ENCODE results near the gene UNC5B. TPM values are rescaled to one million over a fixed set of nuclear protein-coding genes. Genes with fewer than 3 reads are reported as not detected.

Gene UNC5B
- polyA plus RNA-seq, 3 donors from 2014 or later = 0.06 to 0.34 TPM; not detected in 1

DNA sequence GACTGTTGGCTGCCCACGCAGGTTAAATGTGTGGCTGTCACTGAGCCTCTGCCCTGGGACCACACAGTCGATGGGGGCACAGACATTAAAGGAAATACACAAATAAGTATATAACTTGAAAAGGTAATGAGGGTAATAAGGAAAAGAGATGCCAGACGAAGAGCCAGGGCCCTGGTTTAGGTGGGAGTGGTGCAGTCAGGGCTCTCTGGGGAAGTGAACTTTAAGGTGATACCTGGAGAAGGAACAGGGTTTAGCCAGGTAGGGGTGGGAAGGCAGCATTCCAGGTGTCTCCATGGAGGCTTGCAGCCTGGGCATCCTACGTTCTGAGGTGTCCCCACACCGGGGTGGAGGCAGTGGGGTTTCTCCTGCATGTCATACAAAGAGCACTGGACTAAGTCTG is 50.4 kb downstream of the UNC5B start:
- Mint-ChIP-seq H3K4me1 (no peaks in the 10 kb centered on the region), H3K27me3 (ENCODE audit: low read depth in 3 of 3) (peaks cover 0 to 3% (median 0%) of the 10 kb centered on the region in 3 donors), H3K4me3 (no peak overlapping the region), H3K27ac (no peak overlapping the region), H3K9me3 (no peaks in the 10 kb centered on the region), H3K36me3 (no peaks in the 10 kb centered on the region)
- DNase-seq = no peak

DNA sequence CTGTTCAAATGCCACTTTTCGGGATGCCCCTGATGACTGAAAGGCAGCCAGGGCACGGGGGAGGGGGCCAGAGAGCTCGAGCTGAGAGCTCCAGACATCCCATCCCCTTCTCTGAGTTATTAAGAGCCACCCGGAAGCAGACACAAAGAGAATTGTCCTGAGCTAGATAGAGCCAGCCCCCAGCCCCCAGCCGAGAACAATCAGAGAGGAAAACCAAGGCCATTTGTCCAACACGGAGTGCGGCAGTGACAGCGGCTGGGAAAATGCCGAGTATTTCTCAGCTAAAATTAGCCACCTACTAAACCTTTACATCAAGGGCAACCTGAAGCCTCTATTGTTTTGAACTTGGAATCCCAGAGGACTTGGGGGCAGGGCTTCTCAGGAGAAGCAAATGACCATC is 51.0 kb downstream of the UNC5B start:
- no peaks in the 10 kb centered on the region for H3K36me3 Mint-ChIP-seq
- no peak for DNase-seq
- H3K4me3 Mint-ChIP-seq = no peak overlapping the region
- no peaks in the 10 kb centered on the region for H3K9me3 Mint-ChIP-seq
- no peak overlapping the region for H3K27ac Mint-ChIP-seq
- H3K27me3 Mint-ChIP-seq (ENCODE audit: low read depth in 3 of 3) = peaks cover 0 to 3% (median 0%) of the 10 kb centered on the region in 3 donors
- H3K4me1 Mint-ChIP-seq = no peaks in the 10 kb centered on the region

GRCh38 chr10:71264345-71265200 is 52.2 kb downstream of the UNC5B start:
- Mint-ChIP-seq H3K36me3 (no peaks in the 10 kb centered on the region), H3K27me3 (ENCODE audit: low read depth in 3 of 3) (no peaks in the 10 kb centered on the region)

DNA sequence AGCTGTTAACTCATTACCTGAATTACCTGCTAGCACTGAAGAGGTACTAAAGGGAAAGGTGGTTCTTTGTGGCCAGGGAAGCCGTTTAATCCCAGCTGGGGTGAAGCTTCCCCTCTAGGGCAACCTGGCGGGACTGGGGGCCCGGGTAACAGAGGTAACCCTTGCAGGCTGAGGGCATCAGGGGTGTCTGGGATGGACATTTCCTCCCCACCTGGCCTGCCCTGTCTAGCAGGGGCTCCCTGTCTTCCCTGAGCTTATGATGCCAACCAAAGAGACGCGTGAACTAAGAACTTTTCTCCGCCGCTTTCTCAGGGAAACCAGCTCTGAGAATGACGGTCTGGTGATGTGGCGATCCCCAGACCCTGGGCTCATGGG is 52.8 kb downstream of the UNC5B start:
- no peak overlapping the region for H3K27ac Mint-ChIP-seq
- DNase-seq = no peak
- H3K4me3 Mint-ChIP-seq = no peak overlapping the region
- no peaks in the 10 kb centered on the region for H3K9me3 Mint-ChIP-seq
- no peaks in the 10 kb centered on the region for H3K36me3 Mint-ChIP-seq
- H3K4me1 Mint-ChIP-seq = no peaks in the 10 kb centered on the region
- no peaks in the 10 kb centered on the region for H3K27me3 Mint-ChIP-seq (ENCODE audit: low read depth in 3 of 3)

More at GRCh38 chr10:71264345-71265200, 52.2 kb downstream of the UNC5B start:
- H3K27ac Mint-ChIP-seq = no peak overlapping the region
- no peak overlapping the region for H3K4me3 Mint-ChIP-seq
- no peaks in the 10 kb centered on the region for H3K4me1 Mint-ChIP-seq
- no peaks in the 10 kb centered on the region for H3K9me3 Mint-ChIP-seq
- DNase-seq = no peak

DNA sequence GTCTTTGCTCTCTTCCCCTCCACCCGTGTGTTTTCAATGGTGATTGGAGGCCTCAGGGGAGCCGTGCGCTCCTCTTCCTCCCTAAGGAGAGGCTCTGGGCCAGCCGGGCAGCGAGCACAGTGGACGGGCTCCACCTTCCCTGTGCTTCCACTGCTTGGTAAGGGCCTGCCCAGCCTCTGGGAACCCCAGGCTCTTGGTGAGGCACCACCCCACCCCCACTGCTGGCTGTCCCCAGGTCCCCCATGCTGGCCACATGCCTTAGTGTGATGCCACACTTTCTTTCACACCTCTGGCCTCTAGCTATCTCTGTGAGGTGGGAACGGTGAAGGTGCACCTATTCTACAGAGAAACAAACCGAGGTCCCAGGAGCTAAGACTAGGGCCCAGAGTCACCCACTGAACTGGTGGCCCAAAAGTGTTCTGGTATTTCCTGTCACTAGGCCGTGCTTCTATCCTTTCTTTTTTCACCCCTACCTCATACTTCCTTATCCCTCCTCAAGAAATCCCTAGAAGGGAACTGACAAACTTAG is 53.3 kb downstream of the UNC5B start:
- no peaks in the 10 kb centered on the region for H3K27me3 Mint-ChIP-seq (ENCODE audit: low read depth in 3 of 3)
- no peak overlapping the region for H3K4me3 Mint-ChIP-seq
- H3K36me3 Mint-ChIP-seq = no peaks in the 10 kb centered on the region
- H3K9me3 Mint-ChIP-seq = no peaks in the 10 kb centered on the region
- no peak for DNase-seq
- no peak overlapping the region for H3K27ac Mint-ChIP-seq
- no peaks in the 10 kb centered on the region for H3K4me1 Mint-ChIP-seq

- no peaks in the 10 kb centered on the region for H3K9me3 Mint-ChIP-seq
- H3K4me3 Mint-ChIP-seq = no peak overlapping the region
- H3K27me3 Mint-ChIP-seq (ENCODE audit: low read depth in 3 of 3) = no peaks in the 10 kb centered on the region
- no peaks in the 10 kb centered on the region for H3K36me3 Mint-ChIP-seq
- H3K4me1 Mint-ChIP-seq = no peaks in the 10 kb centered on the region
- no peak overlapping the region for H3K27ac Mint-ChIP-seq
- no peak for DNase-seq
Observed at GRCh38 chr10:71266147-71266917, 54.0 kb downstream of the UNC5B start.

DNA sequence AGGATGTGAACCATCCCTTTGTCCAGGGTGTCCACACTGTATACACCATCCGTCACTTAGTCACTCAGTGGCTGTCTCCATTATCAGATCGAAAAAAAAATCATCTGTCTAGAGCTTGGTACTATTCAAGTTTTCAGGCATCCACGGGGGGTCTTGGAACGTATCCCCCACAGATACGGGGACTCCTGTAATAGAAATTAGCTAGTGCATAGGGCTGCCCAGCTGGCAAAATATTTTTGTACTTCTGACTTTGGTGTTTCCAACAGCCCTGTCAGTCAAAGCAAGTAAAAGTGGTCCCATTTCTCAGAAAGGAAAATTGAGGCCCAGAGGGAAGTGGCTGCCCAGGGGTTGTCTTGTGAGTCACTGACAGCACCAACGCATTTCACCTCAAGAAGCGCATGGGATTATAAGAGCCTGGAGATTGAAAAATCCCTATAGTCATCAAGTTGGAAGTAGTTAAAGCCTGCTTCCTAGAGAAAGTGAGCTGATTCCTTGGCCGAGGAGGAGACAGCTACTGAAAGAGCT is 54.6 kb downstream of the UNC5B start:
- DNase-seq = no peak
- Mint-ChIP-seq H3K4me1 (no peaks in the 10 kb centered on the region), H3K9me3 (no peaks in the 10 kb centered on the region), H3K36me3 (no peaks in the 10 kb centered on the region), H3K27me3 (ENCODE audit: low read depth in 3 of 3) (no peaks in the 10 kb centered on the region), H3K27ac (peak overlapping the region in 1 of 6 donors; percentile 16), H3K4me3 (no peak overlapping the region)

- Mint-ChIP-seq H3K4me1 (no peaks in the 10 kb centered on the region), H3K27me3 (ENCODE audit: low read depth in 3 of 3) (no peaks in the 10 kb centered on the region), H3K9me3 (no peaks in the 10 kb centered on the region), H3K27ac (peak overlapping the region in 1 of 6 donors; percentile 16), H3K36me3 (no peaks in the 10 kb centered on the region), H3K4me3 (no peak overlapping the region)
- no peak for DNase-seq
Observed at GRCh38 chr10:71267508-71268240, 55.3 kb downstream of the UNC5B start.

DNA sequence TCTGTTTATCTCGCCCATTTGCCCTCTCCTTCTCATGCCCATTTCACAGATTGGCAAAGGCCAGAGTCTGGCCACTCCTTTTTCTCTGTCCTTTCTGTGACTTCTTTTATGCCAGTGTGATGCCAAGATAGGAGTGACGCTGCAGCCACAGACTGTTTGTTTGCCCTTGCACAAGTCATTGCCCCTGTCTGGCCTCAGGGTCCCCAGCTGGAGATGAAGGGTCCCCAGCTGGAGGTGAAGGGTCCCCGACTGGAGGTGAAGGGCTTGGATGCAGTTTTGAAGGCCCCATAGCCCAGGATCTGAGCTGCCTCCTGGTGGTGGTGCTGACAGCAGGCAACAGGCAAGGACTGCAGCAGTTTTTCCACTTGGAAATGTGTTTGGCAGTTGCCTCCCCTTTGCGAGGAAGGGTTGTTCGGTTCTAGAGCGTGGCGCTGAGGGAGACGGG is 55.9 kb downstream of the UNC5B start:
- no peak for DNase-seq
- H3K27me3 Mint-ChIP-seq (ENCODE audit: low read depth in 3 of 3) = no peaks in the 10 kb centered on the region
- H3K4me3 Mint-ChIP-seq = no peak overlapping the region
- no peaks in the 10 kb centered on the region for H3K36me3 Mint-ChIP-seq
- H3K9me3 Mint-ChIP-seq = no peaks in the 10 kb centered on the region
- H3K27ac Mint-ChIP-seq = no peak overlapping the region
- H3K4me1 Mint-ChIP-seq = no peaks in the 10 kb centered on the region

- no peaks in the 10 kb centered on the region for H3K27me3 Mint-ChIP-seq (ENCODE audit: low read depth in 3 of 3)
- H3K9me3 Mint-ChIP-seq = no peaks in the 10 kb centered on the region
Observed at GRCh38 chr10:71268758-71269157, 56.4 kb downstream of the UNC5B start.

GRCh38 chr10:71269301-71270288 is 57.2 kb downstream of the UNC5B start:
- H3K27ac Mint-ChIP-seq = no peak overlapping the region
- H3K36me3 Mint-ChIP-seq = no peaks in the 10 kb centered on the region
- no peak for DNase-seq
- H3K27me3 Mint-ChIP-seq (ENCODE audit: low read depth in 3 of 3) = no peaks in the 10 kb centered on the region
- no peak overlapping the region for H3K4me3 Mint-ChIP-seq
- H3K4me1 Mint-ChIP-seq = no peaks in the 10 kb centered on the region
- H3K9me3 Mint-ChIP-seq = no peaks in the 10 kb centered on the region

More at GRCh38 chr10:71268758-71269157, 56.4 kb downstream of the UNC5B start:
- DNase-seq = no peak
- Mint-ChIP-seq H3K4me1 (no peaks in the 10 kb centered on the region), H3K36me3 (no peaks in the 10 kb centered on the region), H3K4me3 (no peak overlapping the region), H3K27ac (no peak overlapping the region)

- Mint-ChIP-seq H3K9me3 (no peaks in the 10 kb centered on the region), H3K4me3 (no peak overlapping the region), H3K27me3 (ENCODE audit: low read depth in 3 of 3) (peaks cover 0 to 2% (median 0%) of the 10 kb centered on the region in 3 donors), H3K4me1 (no peaks in the 10 kb centered on the region), H3K36me3 (no peaks in the 10 kb centered on the region), H3K27ac (no peak overlapping the region)
- no peak for DNase-seq
Observed at GRCh38 chr10:71270301-71271220, 58.2 kb downstream of the UNC5B start.
